Fibroblast of the conjunctiva (primary cell): Measurements from ENCODE around the gene UMOD.

ENCODE experiments used
- DNase-seq: peaks from one replicate; pipeline ENCODE4 v3.0.0-alpha.2; 2010; ENCODE audit warnings: low read depth

Gene UMOD

GRCh38 chr16:20300312-20301097 is 52.0 kb downstream of the UMOD start:
- peak; percentile 16 for DNase-seq

GRCh38 chr16:20298452-20298851 is 54.1 kb downstream of the UMOD start:
- DNase-seq: no peak

GRCh38 chr16:20291208-20292206 is 61.0 kb downstream of the UMOD start:
- no peak for DNase-seq

GRCh38 chr16:20289571-20289970 is 62.9 kb downstream of the UMOD start:
- no peak for DNase-seq

- DNase-seq: no peak
Observed at GRCh38 chr16:20285993-20286499, 66.5 kb downstream of the UMOD start.
